Measurements from ENCODE around the gene PLXNA2. TPM values are rescaled to one million over a fixed set of nuclear protein-coding genes. Genes with fewer than 3 reads are reported as not detected.

PLXNA2 gene
- total RNA-seq, 2 donors from 2014 or later, result 44.5 to 51.6 TPM

GRCh38 chr1:208065862-208066261, 178.3 kb downstream of the PLXNA2 start:
- DNase-seq (peak in 1 of 4 donors; percentile 49), ATAC-seq (no peak)
- intact Hi-C loops (cut with DNase I), result no loop called here
- Histone ChIP-seq H3K4me3 (no peak overlapping the region), H3K9me3 (no peaks in the 10 kb centered on the region), H3K36me3 (replicated peaks in 1 of 2; ENCODE audit: insufficient read depth in 1 of 2, low read depth in 2 of 2) (no peaks in the 10 kb centered on the region), H3K27me3 (no peaks in the 10 kb centered on the region), H3K27ac (no peak overlapping the region), H3K4me1 (no peaks in the 10 kb centered on the region)
- TF ChIP-seq POLR2A (IDR thresholded peaks at IDR 0.05) (no peak), CTCF (IDR thresholded peaks at IDR 0.05) (no peak)

- 56 to 63% methylated on average over 3 of the region's 3 CpGs for WGBS, 2 donors
- H3K27me3 ChIP-seq, result no peaks in the 10 kb centered on the region
- intact Hi-C loops (cut with DNase I), result no loop called here
- TF ChIP-seq POLR2A (IDR thresholded peaks at IDR 0.05) (no peak), CTCF (IDR thresholded peaks at IDR 0.05) (no peak)
- peaks cover 24% of the 10 kb centered on the region for H3K4me1 ChIP-seq
- no peaks in the 10 kb centered on the region for H3K9me3 ChIP-seq
- no peak overlapping the region for H3K27ac ChIP-seq
- H3K4me3 ChIP-seq, result no peak overlapping the region
- no peak for DNase-seq
- peaks cover 0 to 3% of the 10 kb centered on the region in 2 donors for H3K36me3 ChIP-seq (replicated peaks in 1 of 2; ENCODE audit: insufficient read depth in 1 of 2, low read depth in 2 of 2)
- no peak for ATAC-seq
Measured at GRCh38 chr1:208061632-208062031, 182.6 kb downstream of the PLXNA2 start.

GRCh38 chr1:208061118-208061517, 183.1 kb downstream of the PLXNA2 start:
- DNase-seq, result no peak
- H3K36me3 ChIP-seq (replicated peaks in 1 of 2; ENCODE audit: insufficient read depth in 1 of 2, low read depth in 2 of 2), result peaks cover 0 to 3% of the 10 kb centered on the region in 2 donors
- TF ChIP-seq CTCF (IDR thresholded peaks at IDR 0.05), result no peak
- TF ChIP-seq POLR2A (IDR thresholded peaks at IDR 0.05), result no peak
- no peaks in the 10 kb centered on the region for H3K27me3 ChIP-seq
- H3K4me1 ChIP-seq, result peaks cover 24% of the 10 kb centered on the region
- no peak for ATAC-seq
- H3K27ac ChIP-seq, result no peak overlapping the region
- intact Hi-C loops (cut with DNase I), result no loop called here
- H3K9me3 ChIP-seq, result no peaks in the 10 kb centered on the region
- WGBS, 2 donors, result 79 to 83% methylated on average over 4 of the region's 4 CpGs
- H3K4me3 ChIP-seq, result no peak overlapping the region

- 90 to 91% methylated on average over 17 of the region's 17 CpGs for WGBS, 2 donors
Measured at GRCh38 chr1:208060215-208060869, 183.8 kb downstream of the PLXNA2 start.

More at GRCh38 chr1:208060215-208060869, 183.8 kb downstream of the PLXNA2 start:
- intact Hi-C loops (cut with DNase I), result no loop called here
- DNase-seq (no peak), ATAC-seq (no peak)
- Histone ChIP-seq H3K36me3 (replicated peaks in 1 of 2; ENCODE audit: insufficient read depth in 1 of 2, low read depth in 2 of 2) (peaks cover 0 to 3% of the 10 kb centered on the region in 2 donors), H3K4me1 (peaks cover 24% of the 10 kb centered on the region), H3K9me3 (no peaks in the 10 kb centered on the region), H3K4me3 (no peak overlapping the region), H3K27ac (peak overlapping the region in 3 of 4 donors; percentile 29 to 48 (median 32)), H3K27me3 (no peaks in the 10 kb centered on the region)
- TF ChIP-seq CTCF (IDR thresholded peaks at IDR 0.05) (no peak), POLR2A (IDR thresholded peaks at IDR 0.05) (no peak)

All from body of pancreas (tissue), 4 donors.